Gastroesophageal sphincter (tissue), 4 donors: ENCODE results near the gene ZDHHC20. TPM values are rescaled to one million over a fixed set of nuclear protein-coding genes. Genes with fewer than 3 reads are reported as not detected.

Source experiments
- ATAC-seq: fragments of 150-250 bp; one replicate; pipeline ENCODE4 v1.9.1; 2016; ENCODE audit warnings: mild to moderate bottlenecking, moderate library complexity
- H3K27ac ChIP-seq, 4 donors: fragments of 200-600 bp; sonication (generic) in 3 of 4; 1 replicate in 3 of 4; 2 replicates in 1 of 4; pipeline ENCODE4 v1.5.1; 2016 to 2019
- H3K27me3 ChIP-seq: fragments of 200-600 bp; sonication (generic); one replicate; pipeline ENCODE4 v1.5.1; 2019
- H3K36me3 ChIP-seq, 2 donors: fragments of 200-600 bp; sonication (generic); one replicate each; pipeline ENCODE4 v1.5.1; 2019; ENCODE audit warnings: control low read depth in 1 of 2
- H3K4me1 ChIP-seq, 3 donors: fragments of 200-600 bp; sonication (generic); 1 replicate in 2 of 3; 2 replicates in 1 of 3; pipeline ENCODE4 v1.5.1; 2016 to 2019; ENCODE audit warnings: control low read depth in 2 of 3
- H3K4me3 ChIP-seq, 2 donors: fragments of 200-600 bp; sonication (generic); one replicate each; pipeline ENCODE4 v1.5.1; 2019; ENCODE audit warnings: mild to moderate bottlenecking in 1 of 2, moderate library complexity in 1 of 2
- H3K9me3 ChIP-seq, 3 donors: fragments of 200-600 bp; sonication (generic); one replicate each; pipeline ENCODE4 v1.5.1; 2017 to 2019; ENCODE audit warnings: control low read depth in 2 of 3
- CTCF ChIP-seq, 4 experiments: fragments of 200-600 bp in 2 of 4; fragments of 450-650 bp in 2 of 4; sonication (generic) in 1 of 4; IDR thresholded peaks; one replicate each; pipeline ENCODE4 v1.5.1; 2017 to 2019; ENCODE audit warnings: antibody characterized with exemption in 4 of 4, mild to moderate bottlenecking in 2 of 4, moderate library complexity in 2 of 4
- EP300 ChIP-seq: sonication (generic); formaldehyde crosslinking; IDR thresholded peaks from one replicate; pipeline ENCODE4 v1.6.1; 2017; ENCODE audit warnings: antibody characterized with exemption, mild to moderate bottlenecking
- POLR2A ChIP-seq, 2 donors: fragments of 450-650 bp; IDR thresholded peaks; one replicate each; pipeline ENCODE4 v1.6.1; 2017; ENCODE audit warnings: antibody characterized with exemption in 2 of 2, mild to moderate bottlenecking in 2 of 2, moderate library complexity in 1 of 2
- POLR2AphosphoS5 ChIP-seq: sonication (generic); formaldehyde crosslinking; IDR thresholded peaks from one replicate; pipeline ENCODE4 v1.6.1; 2017; ENCODE audit warnings: antibody characterized with exemption
- WGBS, 2 donors: methylation state at CpG; one replicate each; pipeline ENCODE4 v1.1.5; 2018; ENCODE audit warnings: low coverage in 1 of 2; 5-methylcytosine and 5-hydroxymethylcytosine counted together
- total RNA-seq, 4 donors: library from RNA; depleted of rRNA; stranded (reverse); fragments of >200 nt; gene quantifications; one replicate each; pipeline ENCODE4 v1.1.0, GENCODE V29; 2016

ZDHHC20 gene
- total RNA-seq, 4 donors from 2014 or later, result 42.8 to 67.1 (median 58.3) TPM

GRCh38 chr13:21341637-21342422 is 117.3 kb downstream of the ZDHHC20 start:
- WGBS, 2 donors, result 75 to 82% methylated on average over 9 to 11 of the region's 19 CpGs
- ATAC-seq, result no peak
- no peaks in the 10 kb centered on the region for H3K36me3 ChIP-seq
- no peaks in the 10 kb centered on the region for H3K27me3 ChIP-seq
- H3K27ac ChIP-seq, result no peak overlapping the region
- H3K4me1 ChIP-seq, result no peaks in the 10 kb centered on the region
- no peaks in the 10 kb centered on the region for H3K9me3 ChIP-seq
- H3K4me3 ChIP-seq, result no peak overlapping the region
- TF ChIP-seq POLR2AphosphoS5 (no peak), POLR2A (IDR thresholded peaks at IDR 0.05) (no peak), EP300 (no peak), CTCF (IDR thresholded peaks at IDR 0.05) (no peak)

- Histone ChIP-seq H3K4me1 (no peaks in the 10 kb centered on the region), H3K27ac (no peak overlapping the region), H3K27me3 (no peaks in the 10 kb centered on the region), H3K36me3 (no peaks in the 10 kb centered on the region), H3K4me3 (no peak overlapping the region), H3K9me3 (peaks cover 0 to 5% (median 0%) of the 10 kb centered on the region in 3 donors)
- no CpG with 5 or more reads among the region's 4 CpGs for WGBS, 2 donors
- TF ChIP-seq EP300 (no peak), POLR2AphosphoS5 (no peak), POLR2A (IDR thresholded peaks at IDR 0.05) (no peak), CTCF (IDR thresholded peaks at IDR 0.05) (no peak)
- ATAC-seq, result no peak
These were observed 120.3 kb downstream of the ZDHHC20 start for GRCh38 chr13:21338639-21339278.

GRCh38 chr13:21338156-21338555 is 120.9 kb downstream of the ZDHHC20 start:
- no peak overlapping the region for H3K27ac ChIP-seq
- no peaks in the 10 kb centered on the region for H3K27me3 ChIP-seq
- no peak for ATAC-seq
- no peaks in the 10 kb centered on the region for H3K36me3 ChIP-seq
- H3K4me1 ChIP-seq, result no peaks in the 10 kb centered on the region
- WGBS, 2 donors, result 79 to 100% methylated on average over 1 to 4 of the region's 6 CpGs
- H3K4me3 ChIP-seq, result no peak overlapping the region
- TF ChIP-seq CTCF (IDR thresholded peaks at IDR 0.05), result no peak
- TF ChIP-seq EP300, result no peak
- peaks cover 0 to 5% (median 0%) of the 10 kb centered on the region in 3 donors for H3K9me3 ChIP-seq

GRCh38 chr13:21336609-21337349 is 122.3 kb downstream of the ZDHHC20 start:
- no peak for ATAC-seq
- no peaks in the 10 kb centered on the region for H3K36me3 ChIP-seq
- H3K4me3 ChIP-seq, result no peak overlapping the region
- no peaks in the 10 kb centered on the region for H3K27me3 ChIP-seq
- H3K27ac ChIP-seq, result no peak overlapping the region
- H3K9me3 ChIP-seq, result peaks cover 0 to 5% (median 0%) of the 10 kb centered on the region in 3 donors
- TF ChIP-seq EP300 (no peak), POLR2AphosphoS5 (no peak), CTCF (IDR thresholded peaks at IDR 0.05) (no peak), POLR2A (IDR thresholded peaks at IDR 0.05) (no peak)
- no peaks in the 10 kb centered on the region for H3K4me1 ChIP-seq
- 56 to 100% methylated on average over 1 to 4 of the region's 10 CpGs for WGBS, 2 donors
